Smooth muscle cell (in vitro differentiated cells): ENCODE results near the gene TCP10L. TPM values are rescaled to one million over a fixed set of nuclear protein-coding genes. Genes with fewer than 3 reads are reported as not detected.

Experiments
- DNase-seq: peaks from one replicate; lab custom pipeline; 2025; ENCODE audit not compliant: unreplicated experiment; lab: John Stamatoyannopoulos, UW
- H2AFZ ChIP-seq: fragments of 200-600 bp; sonication (generic); 2 replicates; pipeline ENCODE4 v1.6.0; 2016; ENCODE audit warnings: antibody characterized with exemption, low read depth, mild to moderate bottlenecking
- H3F3A ChIP-seq: fragments of 200-600 bp; sonication (generic); 2 replicates; pipeline ENCODE4 v1.6.0; 2017; ENCODE audit warnings: antibody characterized with exemption, low read depth
- H3K27ac ChIP-seq: fragments of 200-600 bp; sonication (generic); 2 replicates; pipeline ENCODE4 v1.5.1; 2016; ENCODE audit warnings: low read depth, mild to moderate bottlenecking
- H3K27me3 ChIP-seq: fragments of 200-600 bp; sonication (generic); 2 replicates; pipeline ENCODE4 v1.6.1; 2016; ENCODE audit warnings: low read depth, mild to moderate bottlenecking
- H3K36me3 ChIP-seq: fragments of 200-600 bp; sonication (generic); 2 replicates; pipeline ENCODE4 v1.5.1; 2016; ENCODE audit warnings: low read depth
- H3K4me1 ChIP-seq: fragments of 200-600 bp; sonication (generic); 2 replicates; pipeline ENCODE4 v1.5.1; 2016; ENCODE audit warnings: low read depth
- H3K4me2 ChIP-seq: fragments of 200-600 bp; sonication (generic); 2 replicates; pipeline ENCODE4 v1.6.0; 2016; ENCODE audit warnings: mild to moderate bottlenecking
- H3K4me3 ChIP-seq: fragments of 200-600 bp; sonication (generic); 2 replicates; pipeline ENCODE4 v1.5.1; 2016; ENCODE audit warnings: mild to moderate bottlenecking
- H3K79me2 ChIP-seq: fragments of 200-600 bp; sonication (generic); 2 replicates; pipeline ENCODE4 v1.6.0; 2016; ENCODE audit warnings: low read depth, mild to moderate bottlenecking
- H3K9ac ChIP-seq: fragments of 200-600 bp; sonication (generic); 2 replicates; pipeline ENCODE4 v1.6.0; 2016; ENCODE audit warnings: low read depth
- H3K9me3 ChIP-seq: fragments of 200-600 bp; sonication (generic); replicated peaks from 2 replicates; pipeline ENCODE4 v1.5.1; 2016; ENCODE audit warnings: low read depth
- H4K20me1 ChIP-seq: fragments of 200-600 bp; sonication (generic); 2 replicates; pipeline ENCODE4 v1.6.0; 2016; ENCODE audit warnings: low read depth
- CTCF ChIP-seq: fragments of 200-600 bp; sonication (generic); IDR thresholded peaks from 2 replicates; pipeline ENCODE4 v1.5.1; 2017; ENCODE audit warnings: borderline replicate concordance, mild to moderate bottlenecking, antibody characterized with exemption; ENCODE audit not compliant: insufficient read depth, poor library complexity, severe bottlenecking
- WGBS: methylation state at CpG from one replicate; pipeline ENCODE4 v1.1.7; 2016; ENCODE audit warnings: low lambda C conversion rate; 5-methylcytosine and 5-hydroxymethylcytosine counted together
- polyA plus RNA-seq: library from polyadenylated mRNA; unstranded; fragments of >200 nt; fragmentation: Nextera tagmentation; extraction: Ambion mirVana; gene quantifications from 2 replicates; pipeline ENCODE4 v1.2.1, GENCODE V29; 2016
- total RNA-seq: library from RNA; depleted of rRNA; stranded (reverse); fragments of >200 nt; gene quantifications from 2 replicates; pipeline ENCODE4 v1.2.3, GENCODE V29; 2014

TCP10L gene
- total and polyA plus RNA-seq, 2 experiments from 2014 or later = 0.96 TPM; not detected in 1

DNA sequence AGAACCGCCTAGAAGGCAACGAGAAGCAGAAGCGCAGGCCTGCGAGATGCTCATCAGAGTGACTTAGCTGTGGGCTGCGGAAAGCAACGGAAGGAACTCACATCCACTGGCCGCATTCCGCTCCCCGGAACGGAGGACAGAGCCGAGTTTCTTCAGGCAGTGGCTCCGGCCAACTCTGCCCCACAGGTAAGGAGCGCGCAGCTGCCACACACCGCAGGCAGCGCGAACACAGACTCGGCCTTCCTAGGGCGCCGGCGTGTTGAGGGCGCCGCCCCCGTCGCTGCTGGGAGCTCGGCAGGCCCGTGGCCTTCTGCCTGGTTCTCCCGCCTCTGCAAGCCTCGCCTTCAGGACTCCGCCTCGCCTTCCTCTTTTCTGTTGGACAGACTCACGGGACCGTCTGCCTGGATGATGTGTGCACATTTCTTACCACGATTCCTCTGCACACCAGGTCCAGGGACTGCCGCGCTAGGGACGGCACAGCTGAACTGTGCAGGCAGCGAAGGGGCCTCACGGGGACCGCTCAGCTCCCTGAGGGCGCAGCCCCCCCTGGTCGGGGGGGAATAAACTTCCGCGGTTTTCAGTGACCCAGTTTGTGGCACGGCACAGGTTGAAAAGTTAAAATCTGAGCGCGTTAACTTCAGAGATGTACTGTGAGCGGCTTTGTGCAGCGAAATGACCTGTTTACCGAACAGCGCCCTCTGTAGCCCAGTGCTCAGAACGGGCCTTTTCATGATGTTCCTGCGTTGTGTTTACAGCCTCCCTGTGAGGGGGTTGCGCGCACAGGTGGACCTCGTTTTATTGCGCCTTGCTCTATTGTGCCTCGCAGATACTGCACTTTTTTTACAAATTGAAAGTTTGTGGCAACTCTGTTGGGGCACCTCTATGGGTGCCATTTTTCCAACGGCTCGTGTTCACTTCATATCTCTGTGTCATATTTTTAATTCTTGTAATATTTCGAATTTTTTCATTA lies 15.8 kb downstream of the TCP10L start:
- peak overlapping the region; percentile 90 for H2AFZ ChIP-seq
- 9% methylated on average over 60 of the region's 61 CpGs for WGBS
- peak overlapping the region; percentile 88 for H3K4me2 ChIP-seq
- DNase-seq = peak; percentile 59
- H3K4me1 ChIP-seq = no peaks in the 10 kb centered on the region
- no peaks in the 10 kb centered on the region for H3K79me2 ChIP-seq
- peak overlapping the region; percentile 4 for H3K9ac ChIP-seq
- TF ChIP-seq CTCF = peak; percentile 78
- no peaks in the 10 kb centered on the region for H4K20me1 ChIP-seq
- H3K36me3 ChIP-seq = no peaks in the 10 kb centered on the region
- H3K4me3 ChIP-seq = peak overlapping the region; percentile 59
- H3K9me3 ChIP-seq = no peaks in the 10 kb centered on the region
- H3F3A ChIP-seq = no peaks in the 10 kb centered on the region
- no peak overlapping the region for H3K27ac ChIP-seq
- H3K27me3 ChIP-seq = peaks cover 9% of the 10 kb centered on the region

DNA sequence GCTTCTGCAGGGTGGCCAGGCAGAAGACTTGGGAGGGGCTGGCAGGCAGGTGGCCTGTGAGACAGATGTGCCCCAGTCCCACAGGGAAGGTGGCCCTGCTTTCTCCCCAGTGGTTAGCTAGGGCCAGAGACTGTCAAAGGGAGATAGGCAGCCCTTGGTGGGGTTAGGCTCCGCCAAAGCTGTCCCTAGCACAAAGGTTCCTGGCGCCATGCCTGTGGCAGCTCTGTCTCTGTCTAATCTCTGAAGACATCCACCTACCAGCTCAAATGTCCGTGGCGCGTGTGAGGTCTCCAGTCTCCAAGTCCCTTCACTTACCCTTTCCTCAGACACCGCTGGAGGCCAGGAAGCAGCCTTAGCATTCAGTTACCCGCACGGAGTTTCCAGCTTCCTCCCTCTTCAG lies 17.7 kb downstream of the TCP10L start:
- Histone ChIP-seq H3K4me2 (no peak overlapping the region), H2AFZ (no peak overlapping the region), H3K4me1 (no peaks in the 10 kb centered on the region), H3F3A (no peaks in the 10 kb centered on the region), H3K27ac (no peak overlapping the region), H3K36me3 (no peaks in the 10 kb centered on the region), H3K79me2 (no peaks in the 10 kb centered on the region), H3K9ac (no peak overlapping the region), H3K9me3 (no peaks in the 10 kb centered on the region), H3K4me3 (no peak overlapping the region), H3K27me3 (no peaks in the 10 kb centered on the region), H4K20me1 (no peaks in the 10 kb centered on the region)
- DNase-seq = no peak
- TF ChIP-seq CTCF = no peak
- WGBS = 94% methylated on average over 8 of the region's 8 CpGs

DNA sequence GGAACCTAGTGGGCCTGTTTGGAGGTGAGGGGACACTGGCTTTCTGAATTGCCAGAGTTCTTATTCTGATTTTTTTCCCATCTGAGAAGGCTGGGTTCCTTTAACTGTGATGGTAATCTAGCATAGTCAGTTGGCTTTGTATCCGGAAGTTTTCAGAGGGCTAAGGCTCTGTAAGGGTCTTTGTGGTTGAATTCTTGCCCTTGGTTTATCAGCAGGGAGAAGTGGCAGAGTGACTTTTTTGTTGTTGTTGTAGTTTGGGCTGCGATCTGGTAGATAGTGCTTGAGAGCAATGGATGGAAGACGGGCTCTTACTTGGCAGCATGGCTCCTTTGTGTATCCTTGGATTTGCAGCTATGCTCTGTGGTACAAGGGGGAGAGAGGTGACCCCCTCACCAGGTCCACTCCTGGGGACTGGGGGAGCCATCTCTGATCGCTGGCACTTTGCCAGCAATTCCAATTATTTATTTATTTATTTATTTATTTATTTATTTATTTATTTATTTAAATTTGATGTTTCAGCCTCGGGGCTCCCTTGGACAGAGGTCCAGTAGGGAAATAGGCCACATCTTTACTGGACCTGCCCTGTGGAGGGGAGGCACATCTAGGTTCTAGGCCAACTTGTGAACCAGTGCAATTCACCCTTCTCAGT lies 18.5 kb downstream of the TCP10L start:
- Histone ChIP-seq H3K4me3 (no peak overlapping the region), H4K20me1 (no peaks in the 10 kb centered on the region), H2AFZ (no peak overlapping the region), H3K79me2 (no peaks in the 10 kb centered on the region), H3K9ac (no peak overlapping the region), H3K4me2 (no peak overlapping the region), H3F3A (no peaks in the 10 kb centered on the region), H3K36me3 (no peaks in the 10 kb centered on the region), H3K27ac (no peak overlapping the region), H3K4me1 (no peaks in the 10 kb centered on the region), H3K9me3 (no peaks in the 10 kb centered on the region), H3K27me3 (no peaks in the 10 kb centered on the region)
- no peak for DNase-seq
- WGBS = 92% methylated on average over 5 of the region's 5 CpGs
- no peak for TF ChIP-seq CTCF
